ENCODE results near the gene BMP7. TPM values are rescaled to one million over a fixed set of nuclear protein-coding genes. Genes with fewer than 3 reads are reported as not detected.

Gene BMP7
- total RNA-seq, 2 experiments from 2014 or later = not detected

- intact Hi-C loops (cut with micrococcal nuclease) = no loop called here
- Mint-ChIP-seq H3K4me1 (ENCODE audit: low read depth) (no peaks in the 10 kb centered on the region), H3K27ac (no peak overlapping the region), H3K36me3 (ENCODE audit: low read depth) (no peaks in the 10 kb centered on the region), H3K9me3 (peaks cover 7% of the 10 kb centered on the region), H3K4me3 (no peak overlapping the region), H3K27me3 (ENCODE audit: low read depth) (peaks cover 12% of the 10 kb centered on the region)
- CTCF ChIA-PET = no interaction called here
- no peak for DNase-seq
These were observed 59.2 kb downstream of the BMP7 start for GRCh38 chr20:57207251-57207650.

GRCh38 chr20:57205606-57206219 lies 60.7 kb downstream of the BMP7 start:
- Mint-ChIP-seq H3K9me3 (peaks cover 7% of the 10 kb centered on the region), H3K36me3 (ENCODE audit: low read depth) (no peaks in the 10 kb centered on the region), H3K27me3 (ENCODE audit: low read depth) (peaks cover 8% of the 10 kb centered on the region), H3K4me1 (ENCODE audit: low read depth) (no peaks in the 10 kb centered on the region), H3K4me3 (no peak overlapping the region), H3K27ac (no peak overlapping the region)
- intact Hi-C loops (cut with micrococcal nuclease) = no loop called here
- DNase-seq = no peak
- CTCF ChIA-PET = no interaction called here

- intact Hi-C loops (cut with micrococcal nuclease) = no loop called here
- Mint-ChIP-seq H3K4me3 (no peak overlapping the region), H3K36me3 (ENCODE audit: low read depth) (no peaks in the 10 kb centered on the region), H3K4me1 (ENCODE audit: low read depth) (no peaks in the 10 kb centered on the region), H3K9me3 (peaks cover 7% of the 10 kb centered on the region), H3K27me3 (ENCODE audit: low read depth) (peaks cover 8% of the 10 kb centered on the region), H3K27ac (no peak overlapping the region)
- no peak for DNase-seq
- CTCF ChIA-PET = no interaction called here
These were observed 62.5 kb downstream of the BMP7 start for GRCh38 chr20:57203986-57204385.

- no peak for DNase-seq
- no peaks in the 10 kb centered on the region for H3K36me3 Mint-ChIP-seq (ENCODE audit: low read depth)
- CTCF ChIA-PET = no interaction called here
- no peak overlapping the region for H3K4me3 Mint-ChIP-seq
- H3K27ac Mint-ChIP-seq = no peak overlapping the region
- no peaks in the 10 kb centered on the region for H3K4me1 Mint-ChIP-seq (ENCODE audit: low read depth)
- H3K27me3 Mint-ChIP-seq (ENCODE audit: low read depth) = peaks cover 8% of the 10 kb centered on the region
- intact Hi-C loops (cut with micrococcal nuclease) = no loop called here
- peaks cover 7% of the 10 kb centered on the region for H3K9me3 Mint-ChIP-seq
These were observed 63.2 kb downstream of the BMP7 start for GRCh38 chr20:57203204-57203603.

- no peaks in the 10 kb centered on the region for H3K36me3 Mint-ChIP-seq (ENCODE audit: low read depth)
- no peaks in the 10 kb centered on the region for H3K4me1 Mint-ChIP-seq (ENCODE audit: low read depth)
- H3K27ac Mint-ChIP-seq = no peak overlapping the region
- intact Hi-C loops (cut with micrococcal nuclease) = no loop called here
- peaks cover 9% of the 10 kb centered on the region for H3K27me3 Mint-ChIP-seq (ENCODE audit: low read depth)
- no peak for DNase-seq
- H3K9me3 Mint-ChIP-seq = peaks cover 5% of the 10 kb centered on the region
- CTCF ChIA-PET = no interaction called here
- H3K4me3 Mint-ChIP-seq = no peak overlapping the region
These were observed 64.1 kb downstream of the BMP7 start for GRCh38 chr20:57202309-57202708.

- no peaks in the 10 kb centered on the region for H3K36me3 Mint-ChIP-seq (ENCODE audit: low read depth)
- no peaks in the 10 kb centered on the region for H3K9me3 Mint-ChIP-seq
- CTCF ChIA-PET = no interaction called here
- no peak for DNase-seq
- H3K27ac Mint-ChIP-seq = no peak overlapping the region
- no peaks in the 10 kb centered on the region for H3K4me1 Mint-ChIP-seq (ENCODE audit: low read depth)
- no peak overlapping the region for H3K4me3 Mint-ChIP-seq
- H3K27me3 Mint-ChIP-seq (ENCODE audit: low read depth) = peaks cover 7% of the 10 kb centered on the region
- intact Hi-C loops (cut with micrococcal nuclease) = no loop called here
These were observed 65.4 kb downstream of the BMP7 start for GRCh38 chr20:57200882-57201695.

- H3K9me3 Mint-ChIP-seq = no peaks in the 10 kb centered on the region
- H3K4me3 Mint-ChIP-seq = no peak overlapping the region
- H3K27me3 Mint-ChIP-seq (ENCODE audit: low read depth) = peaks cover 15% of the 10 kb centered on the region
- intact Hi-C loops (cut with micrococcal nuclease) = no loop called here
- H3K36me3 Mint-ChIP-seq (ENCODE audit: low read depth) = no peaks in the 10 kb centered on the region
- CTCF ChIA-PET = no interaction called here
- no peaks in the 10 kb centered on the region for H3K4me1 Mint-ChIP-seq (ENCODE audit: low read depth)
- no peak for DNase-seq
- H3K27ac Mint-ChIP-seq = no peak overlapping the region
These were observed 66.6 kb downstream of the BMP7 start for GRCh38 chr20:57199656-57200405.

GRCh38 chr20:57198132-57199072 lies 68.0 kb downstream of the BMP7 start:
- no peaks in the 10 kb centered on the region for H3K9me3 Mint-ChIP-seq
- no peak overlapping the region for H3K27ac Mint-ChIP-seq
- H3K27me3 Mint-ChIP-seq (ENCODE audit: low read depth) = peaks cover 16% of the 10 kb centered on the region
- CTCF ChIA-PET = no interaction called here
- H3K4me3 Mint-ChIP-seq = no peak overlapping the region
- intact Hi-C loops (cut with micrococcal nuclease) = no loop called here
- H3K4me1 Mint-ChIP-seq (ENCODE audit: low read depth) = no peaks in the 10 kb centered on the region
- DNase-seq = no peak
- no peaks in the 10 kb centered on the region for H3K36me3 Mint-ChIP-seq (ENCODE audit: low read depth)

- no peak for DNase-seq
- Mint-ChIP-seq H3K9me3 (no peaks in the 10 kb centered on the region), H3K36me3 (ENCODE audit: low read depth) (no peaks in the 10 kb centered on the region), H3K4me1 (ENCODE audit: low read depth) (no peaks in the 10 kb centered on the region), H3K4me3 (no peak overlapping the region), H3K27ac (no peak overlapping the region), H3K27me3 (ENCODE audit: low read depth) (peaks cover 16% of the 10 kb centered on the region)
- intact Hi-C loops (cut with micrococcal nuclease) = no loop called here
- CTCF ChIA-PET = no interaction called here
These were observed 68.9 kb downstream of the BMP7 start for GRCh38 chr20:57197352-57198131.

- Mint-ChIP-seq H3K4me1 (ENCODE audit: low read depth) (no peaks in the 10 kb centered on the region), H3K4me3 (no peak overlapping the region), H3K36me3 (ENCODE audit: low read depth) (no peaks in the 10 kb centered on the region), H3K9me3 (no peaks in the 10 kb centered on the region), H3K27me3 (ENCODE audit: low read depth) (peaks cover 16% of the 10 kb centered on the region), H3K27ac (no peak overlapping the region)
- CTCF ChIA-PET = no interaction called here
- DNase-seq = no peak
- intact Hi-C loops (cut with micrococcal nuclease) = no loop called here
These were observed 70.9 kb downstream of the BMP7 start for GRCh38 chr20:57195469-57196100.

- intact Hi-C loops (cut with micrococcal nuclease) = no loop called here
- Mint-ChIP-seq H3K36me3 (ENCODE audit: low read depth) (no peaks in the 10 kb centered on the region), H3K27me3 (ENCODE audit: low read depth) (peaks cover 16% of the 10 kb centered on the region), H3K9me3 (no peaks in the 10 kb centered on the region), H3K4me1 (ENCODE audit: low read depth) (no peaks in the 10 kb centered on the region), H3K4me3 (no peak overlapping the region), H3K27ac (no peak overlapping the region)
- CTCF ChIA-PET = no interaction called here
- DNase-seq = no peak
These were observed 71.4 kb downstream of the BMP7 start for GRCh38 chr20:57195023-57195422.

Data from activated naive CD4-positive, alpha-beta T cell treated with anti-CD3 and anti-CD28 coated beads for 36 hours (primary cell).